GM12878 (cell line): Measurements from ENCODE around the gene UNC13A. TPM values are rescaled to one million over a fixed set of nuclear protein-coding genes. Genes with fewer than 3 reads are reported as not detected.

Experiments used
- ATAC-seq: fragments of 200-7000 bp; cut with Tn5 transposase; 3 replicates; pipeline ENCODE4 v1.9.1; 2020; ENCODE audit warnings: mild to moderate bottlenecking, moderate library complexity
- BruUV-seq: library from RNA; stranded (reverse); fragments of 400-500 nt; replicated peaks from 2 replicates; lab custom pipeline; 2021; lab: Mats Ljungman, UMichigan
- CTCF ChIA-PET: fragments of 300-600 bp; sonication (Branson Sonifier 250); formaldehyde crosslinking; extraction: SDS; loops from one replicate; lab custom pipeline; 2021; ENCODE audit warnings: inconsistent platforms; lab: Yijun Ruan, JAX
- POLR2A ChIA-PET: fragments of 350-600 bp; formaldehyde crosslinking; extraction: SDS; loops from one replicate; lab custom pipeline; 2021; ENCODE audit warnings: inconsistent platforms; lab: Charles Lee
- RAD21 ChIA-PET: fragments of 300-600 bp; sonication (Branson Sonifier 250); formaldehyde crosslinking; loops from one replicate; lab custom pipeline; 2023; ENCODE audit warnings: antibody characterized with exemption; ENCODE audit not compliant: unreplicated experiment; lab: Charles Lee
- SMC1A ChIA-PET: fragments of 300-600 bp; sonication (Branson Sonifier 250); formaldehyde crosslinking; loops from one replicate; lab custom pipeline; 2023; ENCODE audit not compliant: unreplicated experiment, uncharacterized antibody; lab: Charles Lee
- DNase-seq: peaks from one replicate; pipeline ENCODE4 v3.0.0-alpha.2; 2011; ENCODE audit warnings: low read depth, low spot score
- FAIRE-seq: peaks from 3 replicates; lab custom pipeline; 2011; peaks lifted over from hg19 to GRCh38; lab: Jason Lieb, UNC
- H2AFZ ChIP-seq: 2 replicates; pipeline ENCODE4 v1.6.0; 2011; ENCODE audit warnings: low read depth, low read length, control low read depth; ENCODE audit not compliant: control insufficient read depth
- H3K27ac ChIP-seq: 2 replicates; pipeline ENCODE4 v1.5.1; 2011; ENCODE audit warnings: control low read depth; ENCODE audit not compliant: control insufficient read depth, insufficient read depth
- H3K27me3 ChIP-seq, 2 experiments: replicated peaks in 1 of 2; 2 replicates each; pipeline versions ENCODE4 v1.6.0 to v1.6.1; 2011; ENCODE audit warnings: low read length in 1 of 2; ENCODE audit not compliant: control insufficient read depth in 2 of 2, insufficient read depth in 2 of 2
- H3K36me3 ChIP-seq, 2 experiments: 2 replicates each; pipeline ENCODE4 v1.5.1; 2011; ENCODE audit warnings: low read length in 1 of 2; ENCODE audit not compliant: control insufficient read depth in 2 of 2, insufficient read depth in 2 of 2
- H3K4me1 ChIP-seq: 2 replicates; pipeline ENCODE4 v1.6.1; 2011; ENCODE audit warnings: mild to moderate bottlenecking, low read length, moderate library complexity, mixed read lengths; ENCODE audit not compliant: control insufficient read depth, insufficient read depth
- H3K4me2 ChIP-seq: 2 replicates; pipeline ENCODE4 v1.6.0; 2011; ENCODE audit warnings: control low read depth; ENCODE audit not compliant: control insufficient read depth, insufficient read depth
- H3K4me3 ChIP-seq: fragments of 200-600 bp; sonication (generic); 2 replicates; pipeline ENCODE4 v1.5.1; 2016
- H3K79me2 ChIP-seq: 2 replicates; pipeline ENCODE4 v1.6.0; 2011; ENCODE audit warnings: low read length; ENCODE audit not compliant: control insufficient read depth, insufficient read depth
- H3K9ac ChIP-seq: 2 replicates; pipeline ENCODE4 v1.8.0; 2011; ENCODE audit warnings: low read length, control low read depth, mixed read lengths; ENCODE audit not compliant: control insufficient read depth, insufficient read depth
- H3K9me3 ChIP-seq: replicated peaks from 3 replicates; pipeline ENCODE4 v1.5.1; 2011; ENCODE audit warnings: mild to moderate bottlenecking, low read length; ENCODE audit not compliant: control insufficient read depth, insufficient read depth
- H4K20me1 ChIP-seq: 2 replicates; pipeline ENCODE4 v1.6.0; 2011; ENCODE audit not compliant: control insufficient read depth, insufficient read depth
- BACH1 ChIP-seq: fragments of 450-650 bp; IDR thresholded peaks from 2 replicates; pipeline ENCODE4 v1.6.1; 2017; ENCODE audit warnings: mild to moderate bottlenecking, borderline replicate concordance
- BCLAF1 ChIP-seq: fragments of 450-650 bp; IDR thresholded peaks from 2 replicates; pipeline ENCODE4 v1.6.1; 2017; ENCODE audit warnings: antibody characterized with exemption, mild to moderate bottlenecking, moderate library complexity
- CBFB ChIP-seq: IDR thresholded peaks from 2 replicates; pipeline ENCODE4 v1.6.1; 2016; ENCODE audit warnings: antibody characterized with exemption, low read depth
- KDM1A ChIP-seq: fragments of 200-600 bp; sonication (generic); IDR thresholded peaks from 2 replicates; pipeline ENCODE4 v1.6.1; 2016; ENCODE audit warnings: borderline replicate concordance
- NFXL1 ChIP-seq: fragments of 450-650 bp; IDR thresholded peaks from 2 replicates; pipeline ENCODE4 v1.6.1; 2017; ENCODE audit warnings: antibody characterized with exemption, mild to moderate bottlenecking, borderline replicate concordance
- PKNOX1 ChIP-seq: fragments of 450-650 bp; IDR thresholded peaks from 2 replicates; pipeline ENCODE4 v1.6.1; 2016; ENCODE audit warnings: mild to moderate bottlenecking
- SUZ12 ChIP-seq: fragments of 200-600 bp; sonication (generic); IDR thresholded peaks from one replicate; pipeline ENCODE4 v1.6.1; 2018; ENCODE audit warnings: antibody characterized with exemption, mild to moderate bottlenecking; ENCODE audit not compliant: unreplicated experiment
- ZBTB40 ChIP-seq: fragments of 450-650 bp; IDR thresholded peaks from 2 replicates; pipeline ENCODE4 v1.6.1; 2016; ENCODE audit warnings: mild to moderate bottlenecking, moderate library complexity, borderline replicate concordance
- ZNF384 ChIP-seq: IDR thresholded peaks from 2 replicates; pipeline ENCODE4 v1.6.1; 2012; ENCODE audit warnings: low read depth, mild to moderate bottlenecking, low read length, improper control_type of control experiment, borderline replicate concordance
- WGBS: methylation state at CpG from one replicate; pipeline ENCODE4 v1.1.6; 2016; ENCODE audit warnings: low lambda C conversion rate; ENCODE audit not compliant: insufficient replicate concordance, insufficient coverage; ENCODE audit errors: missing lambda C conversion rate; 5-methylcytosine and 5-hydroxymethylcytosine counted together
- in situ Hi-C: fragments of 300-500 bp; cut with MboI; formaldehyde crosslinking; loops from 9 replicates; pipeline ENCODE4 v1.14.3; 2018; ENCODE audit warnings: mixed read lengths
- intact Hi-C: fragments of 100-400 bp; cut with micrococcal nuclease; formaldehyde crosslinking; loops from one replicate; pipeline ENCODE4 v1.14.2; 2022; ENCODE audit not compliant: unreplicated experiment
- polyA plus RNA-seq, 11 experiments: library from polyadenylated mRNA; depleted of rRNA in 4 of 11; unstranded in 6 of 11; stranded (reverse) in 5 of 11; fragments of >200 nt; fragmentation: Nextera tagmentation in 4 of 11; fragmentation: Illumina TruSeq in 1 of 11; extraction: Ambion mirVana in 4 of 11; extraction: Trizol in 1 of 11; gene quantifications; 1 replicate in 1 of 11; 2 replicates in 10 of 11; pipeline versions ENCODE4 v1.2.1 to v1.2.3, GENCODE V29; 2011 to 2016; ENCODE audit warnings: inconsistent platforms in 2 of 11, missing spikeins in 2 of 11, low read depth in 1 of 11
- total RNA-seq, 4 experiments: library from RNA; depleted of rRNA in 3 of 4; stranded (reverse); fragments of >200 nt in 3 of 4; fragmentation: Illumina TruSeq in 1 of 4; extraction: Trizol in 1 of 4; gene quantifications; 2 replicates each; pipeline versions ENCODE4 v1.2.1 to v1.2.3, GENCODE V29; 2013 to 2021
- TF ChIP-seq, protein P1 (sequence below): fragments of 450-650 bp; IDR thresholded peaks from 2 replicates; pipeline ENCODE4 v1.6.1; 2018; ENCODE audit warnings: mild to moderate bottlenecking, low read depth, moderate library complexity; ENCODE audit not compliant: partially characterized antibody

Gene UNC13A
- total and polyA plus RNA-seq, 10 of the 15 experiments (the other 5 are each of a cell fraction or from before 2014, with no cell fraction given) = under 0.01 to 0.23 (median 0.13) TPM; not detected in 1

GRCh38 chr19:17669419-17669818, 18.7 kb downstream of the UNC13A start (continued):
- no peak for TF ChIP-seq BCLAF1

DNA sequence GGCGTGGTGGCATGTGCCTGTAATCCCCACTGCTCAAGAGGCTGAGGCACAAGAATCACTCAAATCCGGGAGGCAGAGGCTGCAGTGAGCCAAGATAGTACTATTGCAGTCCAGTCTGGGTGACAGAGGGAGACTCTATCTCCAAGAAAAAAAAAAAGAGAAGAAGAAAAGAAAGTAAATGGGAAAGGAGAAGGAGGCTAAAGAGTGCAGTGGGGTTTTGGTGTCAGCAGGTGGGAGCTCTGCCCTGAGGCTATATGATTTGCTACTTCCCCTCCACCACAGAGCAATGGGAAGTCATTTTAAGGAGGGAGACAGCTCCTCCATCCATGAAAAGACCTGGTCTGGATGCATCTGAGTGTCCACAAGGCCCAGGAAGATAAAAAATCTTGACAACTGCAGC, 23.1 kb downstream of the UNC13A start:
- Histone ChIP-seq H3K27ac (no peak overlapping the region), H3K4me3 (no peak overlapping the region), H4K20me1 (no peaks in the 10 kb centered on the region), H3K4me1 (no peaks in the 10 kb centered on the region), H3K9me3 (peaks cover 15% of the 10 kb centered on the region), H3K36me3 (no peaks in the 10 kb centered on the region), H3K4me2 (no peak overlapping the region), H2AFZ (no peak overlapping the region), H3K9ac (no peak overlapping the region), H3K27me3 (no peaks in the 10 kb centered on the region), H3K79me2 (no peaks in the 10 kb centered on the region)
- ChIA-PET CTCF (no interaction called here), SMC1A (no interaction called here), RAD21 (no interaction called here), POLR2A (no interaction called here)
- no TSS peak for BruUV-seq
- DNase-seq = no peak
- intact Hi-C loops = no loop called here
- no peak for FAIRE-seq
- TF ChIP-seq ZBTB40 (no peak), PKNOX1 (no peak), KDM1A (no peak), BACH1 (no peak), CBFB (no peak), NFXL1 (no peak), SUZ12 (no peak), ZNF384 (no peak)
- TF ChIP-seq, protein P1, sequence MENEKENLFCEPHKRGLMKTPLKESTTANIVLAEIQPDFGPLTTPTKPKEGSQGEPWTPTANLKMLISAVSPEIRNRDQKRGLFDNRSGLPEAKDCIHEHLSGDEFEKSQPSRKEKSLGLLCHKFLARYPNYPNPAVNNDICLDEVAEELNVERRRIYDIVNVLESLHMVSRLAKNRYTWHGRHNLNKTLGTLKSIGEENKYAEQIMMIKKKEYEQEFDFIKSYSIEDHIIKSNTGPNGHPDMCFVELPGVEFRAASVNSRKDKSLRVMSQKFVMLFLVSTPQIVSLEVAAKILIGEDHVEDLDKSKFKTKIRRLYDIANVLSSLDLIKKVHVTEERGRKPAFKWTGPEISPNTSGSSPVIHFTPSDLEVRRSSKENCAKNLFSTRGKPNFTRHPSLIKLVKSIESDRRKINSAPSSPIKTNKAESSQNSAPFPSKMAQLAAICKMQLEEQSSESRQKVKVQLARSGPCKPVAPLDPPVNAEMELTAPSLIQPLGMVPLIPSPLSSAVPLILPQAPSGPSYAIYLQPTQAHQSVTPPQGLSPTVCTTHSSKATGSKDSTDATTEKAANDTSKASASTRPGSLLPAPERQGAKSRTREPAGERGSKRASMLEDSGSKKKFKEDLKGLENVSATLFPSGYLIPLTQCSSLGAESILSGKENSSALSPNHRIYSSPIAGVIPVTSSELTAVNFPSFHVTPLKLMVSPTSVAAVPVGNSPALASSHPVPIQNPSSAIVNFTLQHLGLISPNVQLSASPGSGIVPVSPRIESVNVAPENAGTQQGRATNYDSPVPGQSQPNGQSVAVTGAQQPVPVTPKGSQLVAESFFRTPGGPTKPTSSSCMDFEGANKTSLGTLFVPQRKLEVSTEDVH = no peak
- no peak for ATAC-seq
- in situ Hi-C loops = no loop called here
- WGBS = 5% methylated on average over 2 of the region's 2 CpGs
